ENCODE data around the gene IQSEC1. TPM values are rescaled to one million over a fixed set of nuclear protein-coding genes. Genes with fewer than 3 reads are reported as not detected.
A peak's percentile ranks its signal among the peaks of the same experiment; 100 is the strongest.
"Not testable (repeated sequence)": the region's sequence is repeated elsewhere in the genome, so short reads cannot be mapped to it uniquely, and the experiment has no call there.

Gene IQSEC1
- total and polyA plus RNA-seq, 2 donors (not counting 1 experiment from before 2014, with no cell fraction given), result 4.3 to 18.2 TPM

DNA sequence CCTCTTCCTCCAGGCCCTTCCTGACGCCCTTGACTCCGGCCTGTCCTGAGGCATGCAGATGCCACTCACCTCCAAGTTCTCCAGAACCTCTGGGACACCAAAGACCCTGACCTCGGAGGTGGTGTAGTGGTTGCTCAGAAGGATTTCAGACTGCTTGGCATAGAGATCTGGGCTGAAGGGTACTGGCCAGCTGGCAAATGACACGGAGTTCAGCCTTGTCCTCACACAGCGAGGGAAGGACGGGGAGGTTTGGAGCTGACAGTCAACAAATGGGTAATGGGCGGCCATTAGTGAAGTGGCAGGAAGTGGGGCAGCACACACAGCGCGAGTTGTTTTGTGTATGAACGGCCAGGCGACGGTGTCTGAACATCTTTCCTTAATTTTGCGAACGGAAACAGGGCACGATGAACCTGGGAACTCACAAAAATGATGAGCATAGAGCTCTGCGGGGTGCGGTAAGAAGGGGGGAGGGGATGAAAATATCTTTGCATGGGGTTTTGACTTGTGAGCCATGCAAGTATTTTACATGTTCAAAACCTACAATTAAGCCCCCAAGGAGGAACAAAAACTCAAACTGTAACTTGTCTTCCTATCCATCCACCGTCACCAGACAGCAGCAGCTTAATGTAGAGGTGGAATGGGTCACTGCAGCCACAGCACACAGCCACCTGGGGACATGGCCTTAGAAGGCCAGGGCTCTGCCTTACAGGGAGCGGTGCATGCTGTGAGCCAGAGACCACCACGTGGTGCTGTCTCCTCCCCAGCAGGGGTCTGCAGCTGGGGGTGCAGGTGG, 188.2 kb downstream of the IQSEC1 start:
- Histone ChIP-seq H3K36me3 (ENCODE audit: control insufficient read depth, insufficient read depth, low read length) (no peaks in the 10 kb centered on the region), H3K79me2 (ENCODE audit: control insufficient read depth, insufficient read depth, low read length) (no peaks in the 10 kb centered on the region), H3K4me2 (ENCODE audit: extremely low read depth, insufficient read depth, low read length) (no peak overlapping the region), H3K27ac (ENCODE audit: insufficient read depth, low read length) (no peak overlapping the region), H3K9me3 (ENCODE audit: control insufficient read depth, insufficient read depth, low read depth, low read length) (no peaks in the 10 kb centered on the region), H4K20me1 (ENCODE audit: control insufficient read depth, extremely low read depth, insufficient read depth, low read length) (no peaks in the 10 kb centered on the region), H3K27me3 (ENCODE audit: control insufficient read depth, insufficient read depth, low read length) (peaks cover 6% of the 10 kb centered on the region), H2AFZ (ENCODE audit: low read length) (no peak overlapping the region), H3K9ac (ENCODE audit: insufficient read depth, low read length) (no peak overlapping the region), H3K4me3 (replicated peaks in 1 of 4; ENCODE audit: control extremely low read depth in 1 of 4, insufficient read depth in 1 of 4, low read depth in 3 of 4, low read length in 4 of 4) (no peak overlapping the region), H3K4me1 (ENCODE audit: control insufficient read depth, extremely low read depth, insufficient read depth, low read length) (no peaks in the 10 kb centered on the region)
- TF ChIP-seq, protein P1, sequence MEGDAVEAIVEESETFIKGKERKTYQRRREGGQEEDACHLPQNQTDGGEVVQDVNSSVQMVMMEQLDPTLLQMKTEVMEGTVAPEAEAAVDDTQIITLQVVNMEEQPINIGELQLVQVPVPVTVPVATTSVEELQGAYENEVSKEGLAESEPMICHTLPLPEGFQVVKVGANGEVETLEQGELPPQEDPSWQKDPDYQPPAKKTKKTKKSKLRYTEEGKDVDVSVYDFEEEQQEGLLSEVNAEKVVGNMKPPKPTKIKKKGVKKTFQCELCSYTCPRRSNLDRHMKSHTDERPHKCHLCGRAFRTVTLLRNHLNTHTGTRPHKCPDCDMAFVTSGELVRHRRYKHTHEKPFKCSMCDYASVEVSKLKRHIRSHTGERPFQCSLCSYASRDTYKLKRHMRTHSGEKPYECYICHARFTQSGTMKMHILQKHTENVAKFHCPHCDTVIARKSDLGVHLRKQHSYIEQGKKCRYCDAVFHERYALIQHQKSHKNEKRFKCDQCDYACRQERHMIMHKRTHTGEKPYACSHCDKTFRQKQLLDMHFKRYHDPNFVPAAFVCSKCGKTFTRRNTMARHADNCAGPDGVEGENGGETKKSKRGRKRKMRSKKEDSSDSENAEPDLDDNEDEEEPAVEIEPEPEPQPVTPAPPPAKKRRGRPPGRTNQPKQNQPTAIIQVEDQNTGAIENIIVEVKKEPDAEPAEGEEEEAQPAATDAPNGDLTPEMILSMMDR (conservative IDR thresholded peaks at IDR 0.05 in 1 of 2, IDR thresholded peaks at IDR 0.05 in 1 of 2; ENCODE audit: low read depth in 1 of 2, low read length in 2 of 2), result no peak
- no peak for TF ChIP-seq EZH2 (IDR thresholded peaks at IDR 0.05; ENCODE audit: low read length, missing control alignments)
- DNase-seq (ENCODE audit: low read depth in 2 of 2), result no peak

DNA sequence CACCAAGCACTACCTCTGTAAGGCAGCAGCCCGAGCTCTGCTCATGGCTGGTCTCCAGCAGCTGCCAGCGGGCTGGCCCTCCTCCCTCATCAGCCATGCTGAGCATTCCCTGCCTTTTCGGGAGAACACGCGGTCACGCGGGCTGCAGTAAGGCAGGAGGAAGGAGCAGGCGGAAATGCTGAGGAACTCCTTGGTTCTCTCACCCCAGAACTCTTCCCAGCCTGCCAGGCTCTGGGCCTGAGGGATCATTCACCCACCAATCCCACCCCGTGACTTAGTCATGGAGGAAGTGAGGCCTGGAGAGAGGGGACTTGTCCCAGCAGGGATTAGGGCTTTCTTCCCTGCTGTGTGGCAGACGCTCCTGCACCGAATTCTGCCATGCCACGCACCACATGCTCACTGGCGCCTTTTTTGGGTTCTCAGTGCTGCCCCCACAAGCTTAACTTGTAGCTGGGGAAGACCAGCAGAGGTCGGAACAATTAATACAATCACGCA, 189.0 kb downstream of the IQSEC1 start:
- Histone ChIP-seq H3K4me3 (replicated peaks in 1 of 4; ENCODE audit: control extremely low read depth in 1 of 4, insufficient read depth in 1 of 4, low read depth in 3 of 4, low read length in 4 of 4) (no peak overlapping the region), H3K27me3 (ENCODE audit: control insufficient read depth, insufficient read depth, low read length) (peaks cover 3% of the 10 kb centered on the region), H3K9ac (ENCODE audit: insufficient read depth, low read length) (no peak overlapping the region), H4K20me1 (ENCODE audit: control insufficient read depth, extremely low read depth, insufficient read depth, low read length) (no peaks in the 10 kb centered on the region), H3K9me3 (ENCODE audit: control insufficient read depth, insufficient read depth, low read depth, low read length) (no peaks in the 10 kb centered on the region), H2AFZ (ENCODE audit: low read length) (no peak overlapping the region), H3K4me2 (ENCODE audit: extremely low read depth, insufficient read depth, low read length) (no peak overlapping the region), H3K79me2 (ENCODE audit: control insufficient read depth, insufficient read depth, low read length) (no peaks in the 10 kb centered on the region), H3K36me3 (ENCODE audit: control insufficient read depth, insufficient read depth, low read length) (no peaks in the 10 kb centered on the region), H3K27ac (ENCODE audit: insufficient read depth, low read length) (no peak overlapping the region), H3K4me1 (ENCODE audit: control insufficient read depth, extremely low read depth, insufficient read depth, low read length) (no peaks in the 10 kb centered on the region)
- DNase-seq (ENCODE audit: low read depth in 2 of 2), result peak; percentile 24 to 46
- TF ChIP-seq EZH2 (IDR thresholded peaks at IDR 0.05; ENCODE audit: low read length, missing control alignments), result no peak
- TF ChIP-seq, protein P1 (conservative IDR thresholded peaks at IDR 0.05 in 1 of 2, IDR thresholded peaks at IDR 0.05 in 1 of 2; ENCODE audit: low read depth in 1 of 2, low read length in 2 of 2), result no peak

DNA sequence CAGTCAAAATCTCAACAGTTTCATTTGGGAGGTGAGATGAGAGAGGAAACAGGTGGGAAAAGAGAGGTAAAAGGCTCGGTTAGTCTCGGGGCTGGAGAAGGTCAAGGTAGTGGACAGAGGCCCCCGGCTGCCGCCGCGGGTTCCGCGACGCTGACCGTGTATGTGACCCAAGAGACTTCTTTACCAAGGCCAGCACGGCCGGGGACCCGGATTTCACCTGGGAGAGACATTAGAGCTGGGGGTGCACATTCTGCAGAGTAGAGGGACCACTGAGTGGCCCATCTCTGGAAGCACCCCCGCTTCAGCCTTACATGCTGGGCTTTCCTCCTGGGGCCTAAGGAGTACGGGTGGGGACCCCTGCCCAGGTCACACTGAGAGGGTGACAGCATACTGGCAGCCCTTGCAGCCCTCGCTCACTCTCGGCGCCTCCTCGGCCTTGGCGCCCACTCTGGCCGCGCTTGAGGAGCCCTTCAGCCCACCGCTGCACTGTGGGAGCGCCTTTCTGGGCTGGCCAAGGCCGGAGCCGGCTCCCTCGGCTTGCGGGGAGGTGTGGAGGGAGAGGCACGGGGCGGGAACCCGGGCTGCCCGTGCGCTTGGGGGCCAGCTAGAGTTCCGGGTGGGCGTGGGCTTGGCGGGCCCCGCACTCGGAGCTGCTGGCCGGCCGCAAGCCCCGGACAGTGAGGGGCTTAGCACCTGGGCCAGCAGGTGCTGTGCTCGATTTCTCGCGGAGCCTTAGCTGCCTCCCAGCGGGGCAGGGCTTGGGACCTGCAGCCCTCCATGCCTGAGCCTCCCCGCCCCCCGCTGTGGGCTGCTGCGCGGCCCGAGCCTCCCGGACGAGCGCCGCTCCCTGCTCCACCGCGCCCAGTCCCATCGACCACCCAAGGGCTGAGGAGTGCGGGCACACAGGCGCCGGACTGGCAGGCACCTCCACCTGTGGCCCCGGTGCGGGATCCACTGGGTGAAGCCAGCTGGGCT, 190.6 kb downstream of the IQSEC1 start:
- no peak overlapping the region for H3K4me2 ChIP-seq (ENCODE audit: extremely low read depth, insufficient read depth, low read length)
- TF ChIP-seq EZH2 (IDR thresholded peaks at IDR 0.05; ENCODE audit: low read length, missing control alignments), result no peak
- TF ChIP-seq, protein P1 (conservative IDR thresholded peaks at IDR 0.05 in 1 of 2, IDR thresholded peaks at IDR 0.05 in 1 of 2; ENCODE audit: low read depth in 1 of 2, low read length in 2 of 2), result no peak

DNA sequence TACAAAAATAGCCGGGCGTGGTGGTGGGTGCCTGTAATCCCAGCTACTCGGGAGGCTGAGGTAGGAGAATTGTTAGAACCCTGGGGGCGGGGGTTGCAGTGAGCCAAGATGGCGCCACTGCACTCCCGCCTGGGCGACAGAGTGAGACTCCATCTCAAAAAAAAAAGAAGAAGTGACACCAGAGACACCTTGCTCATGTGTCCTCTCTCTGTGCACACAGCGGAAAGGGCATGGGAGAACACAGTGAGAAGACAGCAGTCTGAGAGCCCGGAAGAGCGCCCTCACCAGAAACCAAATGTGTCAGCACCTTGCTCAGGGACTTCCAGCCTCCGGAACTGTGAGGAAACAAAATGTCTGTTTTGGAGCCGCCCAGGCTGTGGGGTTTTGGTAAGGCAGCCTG, 191.4 kb downstream of the IQSEC1 start:
- not testable (repeated sequence) for H3K36me3 ChIP-seq (ENCODE audit: control insufficient read depth, insufficient read depth, low read length); H3K79me2 ChIP-seq (ENCODE audit: control insufficient read depth, insufficient read depth, low read length); H3K4me1 ChIP-seq (ENCODE audit: control insufficient read depth, extremely low read depth, insufficient read depth, low read length); H3K4me2 ChIP-seq (ENCODE audit: extremely low read depth, insufficient read depth, low read length); H3K4me3 ChIP-seq (replicated peaks in 1 of 4; ENCODE audit: control extremely low read depth in 1 of 4, insufficient read depth in 1 of 4, low read depth in 3 of 4, low read length in 4 of 4); H3K9ac ChIP-seq (ENCODE audit: insufficient read depth, low read length); DNase-seq (ENCODE audit: low read depth in 2 of 2); H3K27me3 ChIP-seq (ENCODE audit: control insufficient read depth, insufficient read depth, low read length); H4K20me1 ChIP-seq (ENCODE audit: control insufficient read depth, extremely low read depth, insufficient read depth, low read length); H3K27ac ChIP-seq (ENCODE audit: insufficient read depth, low read length); H2AFZ ChIP-seq (ENCODE audit: low read length); H3K9me3 ChIP-seq (ENCODE audit: control insufficient read depth, insufficient read depth, low read depth, low read length)

More for the DNA sequence above, 190.6 kb downstream of the IQSEC1 start:
- Histone ChIP-seq H3K4me3 (replicated peaks in 1 of 4; ENCODE audit: control extremely low read depth in 1 of 4, insufficient read depth in 1 of 4, low read depth in 3 of 4, low read length in 4 of 4) (no peak overlapping the region), H4K20me1 (ENCODE audit: control insufficient read depth, extremely low read depth, insufficient read depth, low read length) (no peaks in the 10 kb centered on the region), H3K4me1 (ENCODE audit: control insufficient read depth, extremely low read depth, insufficient read depth, low read length) (no peaks in the 10 kb centered on the region), H3K27ac (ENCODE audit: insufficient read depth, low read length) (no peak overlapping the region), H3K36me3 (ENCODE audit: control insufficient read depth, insufficient read depth, low read length) (no peaks in the 10 kb centered on the region), H3K9ac (ENCODE audit: insufficient read depth, low read length) (no peak overlapping the region), H3K9me3 (ENCODE audit: control insufficient read depth, insufficient read depth, low read depth, low read length) (no peaks in the 10 kb centered on the region), H3K79me2 (ENCODE audit: control insufficient read depth, insufficient read depth, low read length) (no peaks in the 10 kb centered on the region), H2AFZ (ENCODE audit: low read length) (no peak overlapping the region), H3K27me3 (ENCODE audit: control insufficient read depth, insufficient read depth, low read length) (peaks cover 3% of the 10 kb centered on the region)
- no peak for DNase-seq (ENCODE audit: low read depth in 2 of 2)
